Spleen (tissue), 7 donors: ENCODE measurements around the gene THAP9.

ENCODE experiments used
- POLR2A ChIP-seq, 3 donors: fragments of 450-650 bp; IDR thresholded peaks; one replicate each; pipeline ENCODE4 v1.5.1; 2017; ENCODE audit warnings: antibody characterized with exemption in 3 of 3, mild to moderate bottlenecking in 1 of 3
- POLR2AphosphoS5 ChIP-seq, 3 donors: sonication (generic); formaldehyde crosslinking; IDR thresholded peaks; one replicate each; pipeline ENCODE4 v1.5.1; 2017; ENCODE audit warnings: antibody characterized with exemption in 3 of 3
- TF ChIP-seq, protein P1 (sequence below), 11 experiments: fragments of 200-600 bp in 7 of 11; fragments of 450-650 bp in 4 of 11; sonication (generic) in 4 of 11; IDR thresholded peaks in 8 of 11; conservative IDR thresholded peaks in 3 of 11; 1 replicate in 7 of 11; 2 replicates in 4 of 11; pipeline versions ENCODE4 v1.4.0 to v1.8.0; 2016 to 2021; ENCODE audit warnings: antibody characterized with exemption in 11 of 11, inconsistent platforms in 4 of 11, mild to moderate bottlenecking in 1 of 11
- donor health status: DM: no; HTN: no; CAD: no; lungs with moderate emphysema.
- donor health status: DM: no; HTN: no; CAD: no.
- donor health status: DM: no; HTN: no; CAD: no.

DNA sequence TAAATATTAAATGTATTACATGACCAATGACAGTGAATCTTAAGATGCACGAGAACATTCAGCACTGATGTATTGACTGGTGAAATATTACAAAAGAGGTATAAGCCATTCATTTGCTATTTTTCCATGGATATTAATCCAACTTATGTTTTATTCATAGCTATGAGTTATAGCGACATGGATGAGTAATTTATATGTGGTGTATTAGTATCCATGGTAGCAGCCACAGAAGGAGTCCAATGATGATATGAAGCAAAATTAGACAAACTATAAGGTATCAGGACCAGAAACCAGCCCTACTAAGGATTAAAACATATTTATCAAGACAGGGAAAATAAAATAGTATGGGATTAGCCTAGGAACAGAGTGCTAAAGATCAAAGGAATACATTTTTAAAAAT is 50.7 kb downstream of the THAP9 start:
- TF ChIP-seq, protein P1, sequence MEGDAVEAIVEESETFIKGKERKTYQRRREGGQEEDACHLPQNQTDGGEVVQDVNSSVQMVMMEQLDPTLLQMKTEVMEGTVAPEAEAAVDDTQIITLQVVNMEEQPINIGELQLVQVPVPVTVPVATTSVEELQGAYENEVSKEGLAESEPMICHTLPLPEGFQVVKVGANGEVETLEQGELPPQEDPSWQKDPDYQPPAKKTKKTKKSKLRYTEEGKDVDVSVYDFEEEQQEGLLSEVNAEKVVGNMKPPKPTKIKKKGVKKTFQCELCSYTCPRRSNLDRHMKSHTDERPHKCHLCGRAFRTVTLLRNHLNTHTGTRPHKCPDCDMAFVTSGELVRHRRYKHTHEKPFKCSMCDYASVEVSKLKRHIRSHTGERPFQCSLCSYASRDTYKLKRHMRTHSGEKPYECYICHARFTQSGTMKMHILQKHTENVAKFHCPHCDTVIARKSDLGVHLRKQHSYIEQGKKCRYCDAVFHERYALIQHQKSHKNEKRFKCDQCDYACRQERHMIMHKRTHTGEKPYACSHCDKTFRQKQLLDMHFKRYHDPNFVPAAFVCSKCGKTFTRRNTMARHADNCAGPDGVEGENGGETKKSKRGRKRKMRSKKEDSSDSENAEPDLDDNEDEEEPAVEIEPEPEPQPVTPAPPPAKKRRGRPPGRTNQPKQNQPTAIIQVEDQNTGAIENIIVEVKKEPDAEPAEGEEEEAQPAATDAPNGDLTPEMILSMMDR (IDR thresholded peaks at IDR 0.05 in 8 of 11, conservative IDR thresholded peaks at IDR 0.05 in 3 of 11), result no peak
- no peak for TF ChIP-seq POLR2A (IDR thresholded peaks at IDR 0.05)
- no peak for TF ChIP-seq POLR2AphosphoS5 (IDR thresholded peaks at IDR 0.05)
